ENCODE results near the gene NLGN4X. TPM values are rescaled to one million over a fixed set of nuclear protein-coding genes. Genes with fewer than 3 reads are reported as not detected.

NLGN4X gene
- total and polyA plus RNA-seq, 2 donors from 2014 or later: 0.41 to 5.6 TPM

DNA sequence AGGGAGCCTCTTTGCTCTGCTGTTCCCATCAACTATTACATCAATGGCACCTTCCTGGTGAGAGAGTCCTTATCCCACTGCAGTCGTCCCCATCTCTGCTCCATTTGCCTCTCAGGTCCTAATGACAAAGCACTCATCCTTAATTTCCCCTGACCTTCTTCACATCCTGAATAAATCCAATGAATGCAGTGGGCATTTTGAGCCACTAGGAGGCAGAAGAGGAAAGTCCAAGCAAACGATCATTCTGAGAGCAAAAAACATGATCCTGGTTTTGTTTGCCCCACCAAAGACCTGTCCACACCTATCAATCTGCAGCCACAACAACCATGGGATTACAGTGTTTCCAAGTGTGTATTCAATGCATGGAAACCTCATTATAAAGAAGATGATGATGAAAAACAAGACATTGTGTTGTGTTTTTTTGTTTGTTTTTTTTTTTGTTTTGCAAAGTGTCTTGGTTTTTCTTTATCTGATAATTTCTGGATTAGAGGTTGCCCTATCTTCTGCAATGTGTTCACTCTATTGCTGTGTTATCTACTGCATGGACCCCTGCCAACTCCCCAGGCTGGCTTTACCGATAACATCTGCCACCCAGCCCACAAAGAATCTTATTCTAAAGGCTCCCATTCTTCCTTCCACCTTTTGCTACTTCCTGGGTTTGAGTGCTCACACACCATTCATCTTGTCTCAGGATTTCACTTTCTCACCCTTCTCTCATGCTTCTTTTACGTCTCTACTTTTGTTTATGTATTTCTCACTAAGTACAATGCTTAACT, 207.2 kb downstream of the NLGN4X start:
- TF ChIP-seq, protein P1, sequence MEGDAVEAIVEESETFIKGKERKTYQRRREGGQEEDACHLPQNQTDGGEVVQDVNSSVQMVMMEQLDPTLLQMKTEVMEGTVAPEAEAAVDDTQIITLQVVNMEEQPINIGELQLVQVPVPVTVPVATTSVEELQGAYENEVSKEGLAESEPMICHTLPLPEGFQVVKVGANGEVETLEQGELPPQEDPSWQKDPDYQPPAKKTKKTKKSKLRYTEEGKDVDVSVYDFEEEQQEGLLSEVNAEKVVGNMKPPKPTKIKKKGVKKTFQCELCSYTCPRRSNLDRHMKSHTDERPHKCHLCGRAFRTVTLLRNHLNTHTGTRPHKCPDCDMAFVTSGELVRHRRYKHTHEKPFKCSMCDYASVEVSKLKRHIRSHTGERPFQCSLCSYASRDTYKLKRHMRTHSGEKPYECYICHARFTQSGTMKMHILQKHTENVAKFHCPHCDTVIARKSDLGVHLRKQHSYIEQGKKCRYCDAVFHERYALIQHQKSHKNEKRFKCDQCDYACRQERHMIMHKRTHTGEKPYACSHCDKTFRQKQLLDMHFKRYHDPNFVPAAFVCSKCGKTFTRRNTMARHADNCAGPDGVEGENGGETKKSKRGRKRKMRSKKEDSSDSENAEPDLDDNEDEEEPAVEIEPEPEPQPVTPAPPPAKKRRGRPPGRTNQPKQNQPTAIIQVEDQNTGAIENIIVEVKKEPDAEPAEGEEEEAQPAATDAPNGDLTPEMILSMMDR (IDR thresholded peaks at IDR 0.05; ENCODE audit: borderline replicate concordance, extremely low read depth, insufficient read depth): peak; percentile 62
- no peak overlapping the region for H3K9ac ChIP-seq (ENCODE audit: low read length in 3 of 3)
- no peak overlapping the region for H3K4me3 ChIP-seq (ENCODE audit: low read length in 3 of 3)
- intact Hi-C loops (cut with DNase I): no loop called here
- H3K36me3 ChIP-seq (ENCODE audit: control insufficient read depth in 2 of 3, insufficient read depth in 3 of 3, low read length in 3 of 3): no peaks in the 10 kb centered on the region
- FAIRE-seq: peak; percentile 73
- no peaks in the 10 kb centered on the region for H3K27me3 ChIP-seq (ENCODE audit: control insufficient read depth, insufficient read depth, low read length)
- H3K4me1 ChIP-seq (ENCODE audit: control insufficient read depth in 2 of 3, insufficient read depth in 2 of 3, low read depth in 1 of 3, low read length in 3 of 3): no peaks in the 10 kb centered on the region
- no peaks in the 10 kb centered on the region for H3K9me3 ChIP-seq (ENCODE audit: control insufficient read depth in 2 of 3, insufficient read depth in 1 of 3, low read length in 3 of 3)
- H3K27ac ChIP-seq (ENCODE audit: low read depth in 2 of 2, low read length in 2 of 2): no peak overlapping the region
- peak in 4 of 5 donors; percentile 26 to 57 (median 48) for DNase-seq

DNA sequence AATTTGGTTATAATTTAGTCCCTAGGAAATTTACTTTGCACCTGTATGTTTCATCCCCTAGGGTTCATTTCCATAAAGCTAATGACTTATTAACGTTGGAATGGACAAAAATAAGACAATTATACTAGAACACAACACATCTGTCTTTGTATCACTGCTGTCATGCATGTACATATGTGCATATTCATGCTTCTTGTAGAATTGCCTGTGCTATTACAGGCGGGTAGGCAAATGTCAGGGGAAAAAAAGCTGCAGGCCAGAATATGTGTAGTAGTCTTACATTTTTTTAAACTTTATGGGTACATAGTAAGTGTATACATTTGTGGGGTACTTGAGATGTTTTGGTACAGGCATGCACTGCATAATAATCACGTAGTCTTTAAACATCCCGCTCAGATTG, 209.6 kb downstream of the NLGN4X start:
- DNase-seq (no peak), FAIRE-seq (no peak)
- Histone ChIP-seq H3K4me1 (ENCODE audit: control insufficient read depth in 2 of 3, insufficient read depth in 2 of 3, low read depth in 1 of 3, low read length in 3 of 3) (no peaks in the 10 kb centered on the region), H3K9ac (ENCODE audit: low read length in 3 of 3) (no peak overlapping the region), H3K27ac (ENCODE audit: low read depth in 2 of 2, low read length in 2 of 2) (no peak overlapping the region), H3K4me3 (ENCODE audit: low read length in 3 of 3) (no peak overlapping the region), H3K27me3 (ENCODE audit: control insufficient read depth, insufficient read depth, low read length) (no peaks in the 10 kb centered on the region), H3K9me3 (ENCODE audit: control insufficient read depth in 2 of 3, insufficient read depth in 1 of 3, low read length in 3 of 3) (no peaks in the 10 kb centered on the region), H3K36me3 (ENCODE audit: control insufficient read depth in 2 of 3, insufficient read depth in 3 of 3, low read length in 3 of 3) (no peaks in the 10 kb centered on the region)
- TF ChIP-seq, protein P1 (IDR thresholded peaks at IDR 0.05; ENCODE audit: borderline replicate concordance, extremely low read depth, insufficient read depth): no peak
- intact Hi-C loops (cut with DNase I): no loop called here

DNA sequence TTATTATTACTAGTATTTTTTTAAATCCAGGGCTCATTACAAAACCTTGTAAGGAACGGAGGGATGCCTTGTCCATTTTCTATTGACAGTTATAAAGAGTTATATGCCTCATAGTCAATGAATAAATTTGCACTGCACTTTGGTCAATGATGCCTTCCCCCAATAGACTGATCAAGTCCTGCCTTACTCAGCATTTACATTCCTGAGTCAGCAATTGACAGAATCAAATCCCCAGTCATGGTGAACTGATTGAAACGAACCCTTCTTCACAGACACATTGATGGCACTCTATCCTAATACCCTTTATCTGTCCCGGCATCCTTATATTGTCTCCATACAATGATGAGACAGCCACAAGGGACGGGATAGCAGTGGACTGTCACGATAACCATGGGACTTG, 213.2 kb downstream of the NLGN4X start:
- no peaks in the 10 kb centered on the region for H3K9me3 ChIP-seq (ENCODE audit: control insufficient read depth in 2 of 3, insufficient read depth in 1 of 3, low read length in 3 of 3)
- no peaks in the 10 kb centered on the region for H3K27me3 ChIP-seq (ENCODE audit: control insufficient read depth, insufficient read depth, low read length)
- DNase-seq (no peak), FAIRE-seq (no peak)
- H3K9ac ChIP-seq (ENCODE audit: low read length in 3 of 3): no peak overlapping the region
- H3K4me3 ChIP-seq (ENCODE audit: low read length in 3 of 3): no peak overlapping the region
- no peaks in the 10 kb centered on the region for H3K4me1 ChIP-seq (ENCODE audit: control insufficient read depth in 2 of 3, insufficient read depth in 2 of 3, low read depth in 1 of 3, low read length in 3 of 3)
- H3K27ac ChIP-seq (ENCODE audit: low read depth in 2 of 2, low read length in 2 of 2): no peak overlapping the region
- intact Hi-C loops (cut with DNase I): no loop called here
- TF ChIP-seq, protein P1 (IDR thresholded peaks at IDR 0.05; ENCODE audit: borderline replicate concordance, extremely low read depth, insufficient read depth): no peak
- H3K36me3 ChIP-seq (ENCODE audit: control insufficient read depth in 2 of 3, insufficient read depth in 3 of 3, low read length in 3 of 3): no peaks in the 10 kb centered on the region

Measured in kidney (tissue), 14 donors.